GM19397 (cell line): Measurements from ENCODE around the gene RIF1.

ENCODE experiments used
- ATAC-seq: cut with Tn5 transposase; IDR thresholded peaks from one replicate; pipeline ENCODE4 v1.9.1; 2021; ENCODE audit warnings: mild to moderate bottlenecking, moderate library complexity; ENCODE audit not compliant: unreplicated experiment

The RIF1 gene

DNA sequence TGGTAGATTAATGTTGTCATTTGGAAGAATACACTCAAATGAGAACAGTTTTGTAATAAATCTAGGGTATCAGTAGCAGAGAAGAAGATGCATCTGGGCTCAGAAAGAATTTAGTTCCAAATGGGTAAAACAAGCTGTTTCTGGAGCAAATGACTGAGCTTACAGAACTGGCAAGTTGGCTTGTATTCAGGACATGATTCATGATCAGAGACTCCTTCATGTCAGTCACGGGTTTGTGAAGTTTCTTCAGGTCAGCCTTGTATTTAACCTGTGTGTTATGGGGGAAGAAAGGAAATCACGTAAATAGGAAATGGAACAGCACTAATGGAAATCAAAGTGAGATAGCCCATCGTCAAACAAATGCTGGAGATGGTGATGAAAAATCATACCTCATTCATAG, 109.1 kb downstream of the RIF1 start:
- no peak for ATAC-seq

DNA sequence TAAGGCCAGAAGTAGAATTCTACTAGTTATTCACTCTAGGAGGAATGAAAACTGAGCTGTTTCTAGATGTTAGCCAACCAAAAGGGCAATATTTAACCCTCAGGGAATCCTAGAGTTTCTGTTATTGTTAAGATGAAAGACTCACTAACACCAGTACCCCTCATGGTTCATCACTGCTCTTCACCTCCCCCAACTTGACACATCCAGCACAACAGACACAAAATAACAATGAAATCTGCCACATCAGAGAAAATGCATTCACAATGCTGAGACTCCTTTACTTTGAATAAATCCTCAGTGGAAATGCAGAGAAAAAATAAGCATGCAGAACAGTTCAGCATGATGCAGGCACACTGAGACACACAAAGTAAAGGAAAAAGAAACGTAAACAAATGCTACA, 111.3 kb downstream of the RIF1 start:
- ATAC-seq, result no peak

DNA sequence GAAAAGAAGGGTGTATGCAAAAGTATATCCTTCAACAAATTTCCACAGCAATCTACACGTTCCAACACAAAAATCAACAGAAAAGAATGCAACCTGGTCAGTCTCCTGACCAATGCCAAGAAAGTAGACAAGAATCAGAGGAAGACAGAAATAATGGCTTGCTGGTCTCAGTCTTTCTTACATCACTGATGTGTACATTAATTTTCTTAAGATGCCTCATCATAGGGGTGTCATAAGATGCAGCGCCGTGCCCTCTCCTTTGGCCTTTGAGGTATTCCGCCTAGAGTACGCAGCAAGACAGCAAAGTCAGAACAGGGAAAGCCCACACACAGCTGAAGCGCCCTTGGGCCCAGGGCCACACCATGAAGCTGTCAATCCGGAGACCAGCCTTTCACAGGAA, 112.9 kb downstream of the RIF1 start:
- ATAC-seq, result no peak

DNA sequence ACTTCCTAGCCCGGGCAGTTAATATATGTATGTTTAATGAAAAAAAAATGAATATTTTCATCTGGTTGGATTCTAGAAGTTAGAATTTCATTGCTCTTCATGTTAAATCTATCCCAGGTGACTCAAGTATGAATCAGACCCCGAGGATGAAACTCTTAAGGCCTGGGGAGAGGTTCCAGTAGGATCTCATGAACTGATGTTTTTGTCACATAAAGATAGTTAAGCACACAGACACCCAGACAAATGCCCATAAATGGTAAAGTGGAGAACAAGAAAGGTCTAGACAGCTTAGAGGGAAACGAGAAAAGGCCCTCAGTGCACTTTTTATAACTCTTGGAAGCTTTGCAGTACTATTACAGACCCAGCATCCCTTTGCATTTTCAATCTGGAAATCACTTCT, 114.1 kb downstream of the RIF1 start:
- no peak for ATAC-seq

DNA sequence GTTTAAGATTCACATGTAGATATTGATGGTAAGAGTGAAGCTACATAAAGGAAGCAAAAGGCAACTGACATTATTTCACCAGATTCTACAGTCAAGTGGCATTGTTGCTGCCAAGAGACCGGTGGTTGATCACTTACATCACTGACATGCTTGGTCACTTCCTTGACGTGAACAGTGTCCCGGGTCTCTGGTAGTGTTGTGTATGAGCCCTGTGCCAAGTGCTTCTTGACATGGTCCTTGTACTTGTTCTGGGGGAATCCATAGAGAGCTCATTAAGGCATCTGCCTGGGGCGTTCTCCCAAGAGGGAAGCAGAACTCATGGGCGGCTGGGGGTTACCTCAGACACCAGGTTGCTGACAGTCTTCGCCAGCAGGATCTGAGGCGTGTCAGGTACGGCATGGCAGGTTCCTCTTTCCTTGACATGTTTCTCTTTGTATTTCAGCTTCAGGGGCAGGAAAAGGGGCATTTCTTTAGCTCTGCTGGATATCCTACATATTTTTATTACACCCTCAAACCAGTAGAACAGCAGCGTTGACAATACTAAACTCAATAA, 116.2 kb downstream of the RIF1 start:
- ATAC-seq, result no peak

DNA sequence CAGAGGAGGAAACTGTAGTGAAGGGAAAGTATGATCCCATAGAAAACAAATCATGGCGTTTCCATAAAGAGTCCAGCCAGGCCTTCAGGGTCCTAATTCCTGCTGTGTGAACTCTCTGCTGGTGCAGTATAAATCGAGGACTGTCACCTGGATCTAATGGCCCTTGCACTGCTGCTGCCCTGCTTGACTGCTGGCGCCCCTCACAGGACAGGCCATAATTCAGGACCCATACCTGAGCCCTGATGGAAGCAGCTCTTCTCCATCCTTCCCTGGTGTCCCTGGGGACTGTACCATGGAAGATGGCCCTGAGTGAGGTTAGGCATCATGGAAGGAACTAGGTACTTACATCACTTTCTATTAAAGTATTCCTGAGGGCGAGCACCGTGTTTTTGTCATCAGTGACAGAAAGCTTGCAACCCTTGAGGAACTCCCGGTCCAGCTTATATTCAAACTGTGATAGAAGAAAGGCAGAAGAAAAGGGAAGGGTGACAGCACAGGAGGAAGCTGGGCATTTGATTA, 116.9 kb downstream of the RIF1 start:
- ATAC-seq, result no peak
